ENCODE data around the gene VGLL1. TPM values are rescaled to one million over a fixed set of nuclear protein-coding genes. Genes with fewer than 3 reads are reported as not detected.

The VGLL1 gene, protein sequence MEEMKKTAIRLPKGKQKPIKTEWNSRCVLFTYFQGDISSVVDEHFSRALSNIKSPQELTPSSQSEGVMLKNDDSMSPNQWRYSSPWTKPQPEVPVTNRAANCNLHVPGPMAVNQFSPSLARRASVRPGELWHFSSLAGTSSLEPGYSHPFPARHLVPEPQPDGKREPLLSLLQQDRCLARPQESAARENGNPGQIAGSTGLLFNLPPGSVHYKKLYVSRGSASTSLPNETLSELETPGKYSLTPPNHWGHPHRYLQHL
- total RNA-seq (not detected), polyA plus RNA-seq (not detected)
- long read RNA-seq, donor 1: 0 reads
- long read RNA-seq, donor 2: 0 reads
- long read RNA-seq, donor 3: 0 reads
- long read RNA-seq, donor 4: 0 reads

DNA sequence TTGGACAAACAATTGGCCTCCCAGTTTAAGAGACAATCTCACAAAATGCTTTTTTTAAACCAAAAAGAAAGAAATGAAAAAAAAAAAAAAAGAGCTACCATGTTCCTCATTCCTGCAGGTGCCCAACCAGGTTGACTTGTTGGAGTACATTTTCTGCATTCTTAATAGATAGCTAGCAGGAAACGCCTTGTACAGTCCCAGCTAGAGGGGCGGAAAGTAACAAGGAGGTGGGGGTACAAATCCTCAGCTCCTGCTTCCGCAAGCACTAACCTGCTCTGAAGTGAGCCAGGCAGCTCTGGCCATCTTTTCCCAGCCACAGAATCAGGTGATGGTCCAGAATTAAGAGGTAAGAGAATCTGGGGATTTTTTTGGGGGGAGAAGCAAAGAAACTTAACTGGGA, at the start of gene VGLL1:
VGLL1 (plus strand) TSS at position 265 of the 400 bp plus-strand sequence. CDS start 3,806 bp downstream, outside the sequence.
- intact Hi-C loops (cut with DNase I): no loop called here
- DNase-seq: no peak
- no peaks in the 10 kb centered on the region for H3K9me3 ChIP-seq (ENCODE audit: control insufficient read depth, low read length)
- ATAC-seq: no peak
- no peaks in the 10 kb centered on the region for H3K4me1 ChIP-seq (ENCODE audit: control insufficient read depth, insufficient read depth, low read length)
- no peaks in the 10 kb centered on the region for H3K27me3 ChIP-seq (ENCODE audit: control insufficient read depth, insufficient read depth)
- 89% methylated on average over 3 of the region's 3 CpGs for whole genome bisulfite sequencing
- no peak within 1 kb of the TSS for H3K4me3 ChIP-seq (ENCODE audit: low read length)
- no peak within 1 kb of the TSS for H3K27ac ChIP-seq (ENCODE audit: low read length)

DNA sequence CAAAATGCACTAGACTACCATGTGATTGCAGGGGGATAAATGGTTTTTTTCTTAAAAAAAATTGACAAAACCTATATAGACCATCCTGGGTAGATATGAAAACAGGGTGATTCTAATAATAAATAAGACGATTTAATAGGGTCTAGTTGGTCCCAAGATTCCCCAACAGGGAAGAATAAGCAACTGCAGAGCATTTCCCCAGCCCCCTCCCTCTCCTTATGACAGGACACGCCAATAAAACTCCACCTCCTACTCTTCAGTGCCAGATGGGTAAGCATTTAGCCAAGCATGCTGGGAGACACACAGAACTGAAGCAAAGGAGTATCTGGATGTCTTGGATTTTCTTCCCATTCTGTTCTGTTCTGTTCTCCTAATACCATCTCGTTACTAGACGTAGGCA, 44.4 kb upstream of the VGLL1 start, which contains the start of gene BRS3:
BRS3 (plus strand) TSS at position 301 of the 400 bp plus-strand sequence. CDS start 168 bp downstream, outside the sequence.
- 64% methylated on average over 4 of the region's 4 CpGs for WGBS
- Histone ChIP-seq H3K4me3 (ENCODE audit: low read length) (no peak within 1 kb of the TSS), H3K9me3 (ENCODE audit: control insufficient read depth, low read length) (no peaks in the 10 kb centered on the region), H3K27ac (ENCODE audit: low read length) (no peak within 1 kb of the TSS), H3K4me1 (ENCODE audit: control insufficient read depth, insufficient read depth, low read length) (no peaks in the 10 kb centered on the region), H3K27me3 (ENCODE audit: control insufficient read depth, insufficient read depth) (no peaks in the 10 kb centered on the region)
- DNase-seq (no peak), ATAC-seq (no peak)
- intact Hi-C loops (cut with DNase I): no loop called here

GRCh38 chrX:136488706-136489105, 43.3 kb upstream of the VGLL1 start:
- H3K27me3 ChIP-seq (ENCODE audit: control insufficient read depth, insufficient read depth): no peaks in the 10 kb centered on the region
- no peak overlapping the region for H3K27ac ChIP-seq (ENCODE audit: low read length)
- ATAC-seq (no peak), DNase-seq (no peak)
- H3K4me3 ChIP-seq (ENCODE audit: low read length): no peak overlapping the region
- intact Hi-C loops (cut with DNase I): no loop called here
- 52% methylated on average over 5 of the region's 5 CpGs for WGBS
- H3K4me1 ChIP-seq (ENCODE audit: control insufficient read depth, insufficient read depth, low read length): no peaks in the 10 kb centered on the region
- no peaks in the 10 kb centered on the region for H3K9me3 ChIP-seq (ENCODE audit: control insufficient read depth, low read length)

DNA sequence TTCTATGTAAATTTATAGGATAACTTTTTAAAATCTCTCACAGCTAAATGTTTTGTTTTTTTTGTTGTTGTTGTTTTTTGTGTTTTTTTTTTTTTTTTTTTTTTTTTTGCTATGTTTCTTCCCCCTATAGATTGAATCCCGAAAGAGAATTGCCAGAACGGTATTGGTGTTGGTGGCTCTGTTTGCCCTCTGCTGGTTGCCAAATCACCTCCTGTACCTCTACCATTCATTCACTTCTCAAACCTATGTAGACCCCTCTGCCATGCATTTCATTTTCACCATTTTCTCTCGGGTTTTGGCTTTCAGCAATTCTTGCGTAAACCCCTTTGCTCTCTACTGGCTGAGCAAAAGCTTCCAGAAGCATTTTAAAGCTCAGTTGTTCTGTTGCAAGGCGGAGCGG, 40.2 kb upstream of the VGLL1 start:
- WGBS: 72% methylated on average over 6 of the region's 6 CpGs
- intact Hi-C loops (cut with DNase I): no loop called here

GRCh38 chrX:136493011-136493410, 39.0 kb upstream of the VGLL1 start:
- ATAC-seq (no peak), DNase-seq (no peak)
- Histone ChIP-seq H3K27me3 (ENCODE audit: control insufficient read depth, insufficient read depth) (no peaks in the 10 kb centered on the region), H3K4me1 (ENCODE audit: control insufficient read depth, insufficient read depth, low read length) (no peaks in the 10 kb centered on the region), H3K4me3 (ENCODE audit: low read length) (no peak overlapping the region), H3K9me3 (ENCODE audit: control insufficient read depth, low read length) (no peaks in the 10 kb centered on the region), H3K27ac (ENCODE audit: low read length) (no peak overlapping the region)
- intact Hi-C loops (cut with DNase I): no loop called here
- WGBS: 17% methylated on average over 1 of the region's 1 CpG

More for the DNA sequence above, 40.2 kb upstream of the VGLL1 start:
- ATAC-seq: no peak
- Histone ChIP-seq H3K27me3 (ENCODE audit: control insufficient read depth, insufficient read depth) (no peaks in the 10 kb centered on the region), H3K4me3 (ENCODE audit: low read length) (no peak overlapping the region), H3K9me3 (ENCODE audit: control insufficient read depth, low read length) (no peaks in the 10 kb centered on the region), H3K27ac (ENCODE audit: low read length) (no peak overlapping the region), H3K4me1 (ENCODE audit: control insufficient read depth, insufficient read depth, low read length) (no peaks in the 10 kb centered on the region)
- no peak for DNase-seq

- H3K4me1 ChIP-seq (ENCODE audit: control insufficient read depth, insufficient read depth, low read length): no peaks in the 10 kb centered on the region
- DNase-seq: no peak
- ATAC-seq: no peak
- H3K9me3 ChIP-seq (ENCODE audit: control insufficient read depth, low read length): no peaks in the 10 kb centered on the region
- WGBS: 77% methylated on average over 4 of the region's 4 CpGs
- intact Hi-C loops (cut with DNase I): no loop called here
- H3K27ac ChIP-seq (ENCODE audit: low read length): no peak overlapping the region
- no peak overlapping the region for H3K4me3 ChIP-seq (ENCODE audit: low read length)
- H3K27me3 ChIP-seq (ENCODE audit: control insufficient read depth, insufficient read depth): no peaks in the 10 kb centered on the region
These were observed 37.0 kb upstream of the VGLL1 start for GRCh38 chrX:136495043-136495442.

- WGBS: 2% methylated on average over 13 of the region's 13 CpGs
These were observed 35.7 kb upstream of the VGLL1 start for GRCh38 chrX:136496186-136496763.

DNA sequence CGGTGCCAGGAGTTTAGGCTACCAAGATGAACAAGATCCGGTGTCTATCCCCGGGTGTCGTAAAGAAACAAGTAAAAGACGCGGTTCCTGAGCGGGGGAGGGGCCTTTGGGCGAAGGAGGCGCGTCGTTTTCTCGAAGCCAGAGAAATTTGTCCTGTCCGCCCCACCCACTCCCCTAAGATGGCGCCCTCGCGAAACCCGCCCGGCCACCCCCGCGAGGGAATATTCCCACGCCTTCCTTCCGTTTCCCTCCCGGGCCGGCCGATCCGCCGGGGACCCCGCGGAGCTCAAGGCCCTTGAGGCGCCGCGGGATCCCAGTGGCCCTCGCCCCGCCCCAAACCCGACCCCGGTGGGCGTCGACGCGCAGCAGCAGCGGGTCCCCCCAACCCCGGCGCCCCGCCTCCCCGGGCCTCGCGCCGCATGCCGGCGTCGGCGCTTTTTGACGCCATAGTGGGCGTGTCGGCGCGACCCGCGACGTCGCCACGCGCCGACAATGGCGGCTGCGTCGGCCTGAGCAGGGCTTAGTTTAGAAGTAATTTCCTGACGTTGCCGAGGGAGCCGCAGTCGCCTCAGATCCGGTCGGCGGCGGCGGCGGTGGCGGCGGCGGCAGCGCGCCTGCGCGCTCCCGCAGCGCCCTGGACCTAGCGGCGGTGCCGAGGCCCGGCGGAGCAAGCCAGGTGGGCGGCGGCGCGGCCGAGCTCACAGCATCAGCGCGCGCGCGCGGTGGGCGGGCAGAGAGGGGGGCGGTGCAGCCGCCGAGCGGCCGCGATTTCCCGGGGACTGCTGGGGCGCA, 35.1 kb upstream of the VGLL1 start:
- DNase-seq: peak; percentile 86 to 94 (median 92)
- WGBS: under 1% methylated on average over 105 of the region's 111 CpGs
- intact Hi-C loops (cut with DNase I): no loop called here
- H3K4me3 ChIP-seq (ENCODE audit: low read length): peak overlapping the region; percentile 94
- no peaks in the 10 kb centered on the region for H3K9me3 ChIP-seq (ENCODE audit: control insufficient read depth, low read length)
- ATAC-seq: peak; percentile 96 to 97
- H3K4me1 ChIP-seq (ENCODE audit: control insufficient read depth, insufficient read depth, low read length): no peaks in the 10 kb centered on the region
- peak overlapping the region; percentile 91 for H3K27ac ChIP-seq (ENCODE audit: low read length)
- H3K27me3 ChIP-seq (ENCODE audit: control insufficient read depth, insufficient read depth): no peaks in the 10 kb centered on the region

More at GRCh38 chrX:136496186-136496763, 35.7 kb upstream of the VGLL1 start:
- intact Hi-C loops (cut with DNase I): no loop called here
- DNase-seq: no peak
- peak overlapping the region; percentile 94 for H3K4me3 ChIP-seq (ENCODE audit: low read length)
- H3K27ac ChIP-seq (ENCODE audit: low read length): peak overlapping the region; percentile 91
- no peaks in the 10 kb centered on the region for H3K4me1 ChIP-seq (ENCODE audit: control insufficient read depth, insufficient read depth, low read length)
- H3K27me3 ChIP-seq (ENCODE audit: control insufficient read depth, insufficient read depth): no peaks in the 10 kb centered on the region
- ATAC-seq: no peak
- no peaks in the 10 kb centered on the region for H3K9me3 ChIP-seq (ENCODE audit: control insufficient read depth, low read length)

DNA sequence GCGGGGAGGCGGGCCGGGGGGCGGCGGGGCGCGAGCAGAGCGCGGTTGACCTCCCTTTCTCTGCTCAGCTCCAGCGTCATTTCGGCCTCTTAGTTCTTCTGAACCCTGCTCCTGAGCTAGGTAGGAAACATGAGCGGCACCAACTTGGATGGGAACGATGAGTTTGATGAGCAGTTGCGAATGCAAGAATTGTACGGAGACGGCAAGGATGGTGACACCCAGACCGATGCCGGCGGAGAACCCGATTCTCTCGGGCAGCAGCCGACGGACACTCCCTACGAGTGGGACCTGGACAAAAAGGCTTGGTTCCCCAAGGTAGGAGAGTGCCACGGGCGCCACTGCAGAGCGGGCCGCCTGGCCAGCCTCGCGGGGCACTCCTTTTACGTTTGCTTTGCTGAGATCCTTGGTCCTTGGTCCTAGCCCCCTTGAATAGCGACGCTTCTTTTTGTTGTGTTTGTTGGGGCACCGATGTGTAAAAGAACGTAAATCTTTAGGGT, 34.4 kb upstream of the VGLL1 start, which contains the start of gene HTATSF1:
HTATSF1 (plus strand) TSS at position 37 of the 497 bp plus-strand sequence; CDS start at position 130, 93 bp downstream.
- no peaks in the 10 kb centered on the region for H3K9me3 ChIP-seq (ENCODE audit: control insufficient read depth, low read length)
- no peaks in the 10 kb centered on the region for H3K27me3 ChIP-seq (ENCODE audit: control insufficient read depth, insufficient read depth)
- H3K4me1 ChIP-seq (ENCODE audit: control insufficient read depth, insufficient read depth, low read length): no peaks in the 10 kb centered on the region
- under 1% methylated on average over 35 of the region's 35 CpGs for WGBS
- peak in 1 of 2 donors; percentile 7 for ATAC-seq
- peak within 1 kb of the TSS; percentile 92 for H3K27ac ChIP-seq (ENCODE audit: low read length)
- peak within 1 kb of the TSS; percentile 94 for H3K4me3 ChIP-seq (ENCODE audit: low read length)
- intact Hi-C loops (cut with DNase I): no loop called here
- peak in 1 of 3 donors; percentile 53 for DNase-seq

- ATAC-seq: no peak
- no peak overlapping the region for H3K4me3 ChIP-seq (ENCODE audit: low read length)
- H3K27ac ChIP-seq (ENCODE audit: low read length): no peak overlapping the region
- no peaks in the 10 kb centered on the region for H3K4me1 ChIP-seq (ENCODE audit: control insufficient read depth, insufficient read depth, low read length)
- H3K9me3 ChIP-seq (ENCODE audit: control insufficient read depth, low read length): no peaks in the 10 kb centered on the region
- no peak for DNase-seq
- no peaks in the 10 kb centered on the region for H3K27me3 ChIP-seq (ENCODE audit: control insufficient read depth, insufficient read depth)
- WGBS: 81% methylated on average over 5 of the region's 5 CpGs
- intact Hi-C loops (cut with DNase I): no loop called here
These were observed 12.9 kb upstream of the VGLL1 start for GRCh38 chrX:136519069-136519468.

Data from right cardiac atrium (tissue), 5 donors.